ENCODE measurements around the gene HOXA7. TPM values are rescaled to one million over a fixed set of nuclear protein-coding genes. Genes with fewer than 3 reads are reported as not detected.
A peak's percentile ranks its signal among the peaks of the same experiment; 100 is the strongest.

Gene HOXA7
- total and polyA plus RNA-seq, 2 donors (not counting 3 experiments of a cell fraction or from before 2014, with no cell fraction given), result 18.1 to 18.5 TPM

DNA sequence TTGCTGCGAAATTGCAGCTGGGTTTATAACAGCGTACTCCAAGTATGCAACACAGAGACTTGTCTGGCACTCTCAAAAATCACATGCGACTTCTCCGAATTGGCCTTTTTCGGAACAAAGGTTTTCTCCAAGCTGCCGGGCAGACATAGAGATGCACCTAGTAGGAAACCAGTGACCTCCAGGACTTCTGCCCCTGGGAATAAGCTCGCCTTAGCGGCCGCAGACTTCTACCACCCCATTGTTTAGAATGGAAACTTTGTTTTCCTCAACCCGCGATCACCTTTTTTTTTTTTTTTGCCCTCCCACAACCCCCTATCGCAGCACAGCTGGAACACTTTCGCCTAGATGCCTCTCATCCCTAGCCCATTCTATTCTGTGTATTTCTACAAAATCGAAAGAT lies 22.6 kb upstream of the HOXA7 start:
- dilution Hi-C loops (cut with MboI; ENCODE audit: extremely low pct_ligation_motif_present, low sequenced_read_pairs), result no loop called here
- peaks cover 94% of the 10 kb centered on the region for H3K79me2 ChIP-seq (ENCODE audit: control insufficient read depth, insufficient read depth, low read length)
- peak overlapping the region; percentile 53 to 94 (median 69) for H3K4me3 ChIP-seq (replicated peaks in 1 of 3; ENCODE audit: insufficient read depth in 1 of 3, low read depth in 1 of 3, low read length in 3 of 3)
- no TSS peak for BruUV-seq (replicated peaks)
- H3K4me2 ChIP-seq (ENCODE audit: insufficient read depth, low read length), result peak overlapping the region; percentile 98
- H3K27ac ChIP-seq (ENCODE audit: insufficient read depth, low read depth, low read length), result peak overlapping the region; percentile 96
- H3K4me1 ChIP-seq (ENCODE audit: control insufficient read depth, extremely low read depth, insufficient read depth, low read length), result peaks cover 69% of the 10 kb centered on the region
- H2AFZ ChIP-seq (ENCODE audit: low read depth, low read length), result peak overlapping the region; percentile 64
- H4K20me1 ChIP-seq (replicated peaks; ENCODE audit: control insufficient read depth, extremely low read depth, insufficient read depth, low read length), result no peaks in the 10 kb centered on the region
- peak overlapping the region; percentile 95 for H3K9ac ChIP-seq (replicated peaks; ENCODE audit: extremely low read depth, insufficient read depth, low read length)
- no peaks in the 10 kb centered on the region for H3K27me3 ChIP-seq (ENCODE audit: control insufficient read depth in 2 of 2, insufficient read depth in 2 of 2, low read length in 2 of 2)
- TF ChIP-seq FOS (IDR thresholded peaks at IDR 0.05; ENCODE audit: borderline replicate concordance, insufficient read depth, low read length), result no peak
- H3K36me3 ChIP-seq (ENCODE audit: control insufficient read depth in 2 of 2, extremely low read depth in 1 of 2, insufficient read depth in 2 of 2, low read length in 2 of 2), result no peaks in the 10 kb centered on the region
- FAIRE-seq, result peak; percentile 15
- peak; percentile 60 for DNase-seq (ENCODE audit: low read depth, low spot score)
- ChIA-PET CTCF (interaction anchor here (0.7 to 8.0 kb wide), 34 partner anchors 9 to 1287 kb away, joined by 3 to 86 read pairs (median 7); partner anchors contain the start of genes HOXA3, HOXA4, HOXA5 and HOXA6), POLR2A (interaction anchor here (0.7 to 1.9 kb wide), 6 partner anchors 11 to 967 kb away, joined by 3 to 6 read pairs (median 5); partner anchors contain the start of gene HOXA9)
- H3K9me3 ChIP-seq (replicated peaks; ENCODE audit: control insufficient read depth, insufficient read depth, low read length), result no peaks in the 10 kb centered on the region
- H3K9me1 ChIP-seq (replicated peaks; ENCODE audit: control insufficient read depth, extremely low read depth, insufficient read depth, low read length), result no peaks in the 10 kb centered on the region
- intact Hi-C loops (cut with micrococcal nuclease), result loop anchor here (1.0 kb wide), 1 partner anchor 8 kb away; no protein-coding TSS in a partner anchor

- peak overlapping the region; percentile 53 to 94 (median 69) for H3K4me3 ChIP-seq (replicated peaks in 1 of 3; ENCODE audit: insufficient read depth in 1 of 3, low read depth in 1 of 3, low read length in 3 of 3)
- no peaks in the 10 kb centered on the region for H3K9me3 ChIP-seq (replicated peaks; ENCODE audit: control insufficient read depth, insufficient read depth, low read length)
- peak overlapping the region; percentile 95 for H3K9ac ChIP-seq (replicated peaks; ENCODE audit: extremely low read depth, insufficient read depth, low read length)
- peaks cover 65% of the 10 kb centered on the region for H3K4me1 ChIP-seq (ENCODE audit: control insufficient read depth, extremely low read depth, insufficient read depth, low read length)
- peaks cover 94% of the 10 kb centered on the region for H3K79me2 ChIP-seq (ENCODE audit: control insufficient read depth, insufficient read depth, low read length)
- no peaks in the 10 kb centered on the region for H4K20me1 ChIP-seq (replicated peaks; ENCODE audit: control insufficient read depth, extremely low read depth, insufficient read depth, low read length)
- FAIRE-seq (peak; percentile 55), DNase-seq (ENCODE audit: low read depth, low spot score) (peak; percentile 60)
- dilution Hi-C loops (cut with MboI; ENCODE audit: extremely low pct_ligation_motif_present, low sequenced_read_pairs) (no loop called here), intact Hi-C loops (cut with micrococcal nuclease) (no loop called here)
- peak overlapping the region; percentile 96 for H3K27ac ChIP-seq (ENCODE audit: insufficient read depth, low read depth, low read length)
- CTCF ChIA-PET, result interaction anchor here (0.7 to 8.0 kb wide), 13 partner anchors 9 to 916 kb away, joined by 3 to 86 read pairs (median 15); partner anchors contain the start of genes HOXA3, HOXA5, HOXA6 and HOXA7
- H3K27me3 ChIP-seq (ENCODE audit: control insufficient read depth in 2 of 2, insufficient read depth in 2 of 2, low read length in 2 of 2), result no peaks in the 10 kb centered on the region
- H3K36me3 ChIP-seq (ENCODE audit: control insufficient read depth in 2 of 2, extremely low read depth in 1 of 2, insufficient read depth in 2 of 2, low read length in 2 of 2), result no peaks in the 10 kb centered on the region
- no peaks in the 10 kb centered on the region for H3K9me1 ChIP-seq (replicated peaks; ENCODE audit: control insufficient read depth, extremely low read depth, insufficient read depth, low read length)
- H2AFZ ChIP-seq (ENCODE audit: low read depth, low read length), result no peak overlapping the region
- peak overlapping the region; percentile 98 for H3K4me2 ChIP-seq (ENCODE audit: insufficient read depth, low read length)
- TF ChIP-seq, protein P1, sequence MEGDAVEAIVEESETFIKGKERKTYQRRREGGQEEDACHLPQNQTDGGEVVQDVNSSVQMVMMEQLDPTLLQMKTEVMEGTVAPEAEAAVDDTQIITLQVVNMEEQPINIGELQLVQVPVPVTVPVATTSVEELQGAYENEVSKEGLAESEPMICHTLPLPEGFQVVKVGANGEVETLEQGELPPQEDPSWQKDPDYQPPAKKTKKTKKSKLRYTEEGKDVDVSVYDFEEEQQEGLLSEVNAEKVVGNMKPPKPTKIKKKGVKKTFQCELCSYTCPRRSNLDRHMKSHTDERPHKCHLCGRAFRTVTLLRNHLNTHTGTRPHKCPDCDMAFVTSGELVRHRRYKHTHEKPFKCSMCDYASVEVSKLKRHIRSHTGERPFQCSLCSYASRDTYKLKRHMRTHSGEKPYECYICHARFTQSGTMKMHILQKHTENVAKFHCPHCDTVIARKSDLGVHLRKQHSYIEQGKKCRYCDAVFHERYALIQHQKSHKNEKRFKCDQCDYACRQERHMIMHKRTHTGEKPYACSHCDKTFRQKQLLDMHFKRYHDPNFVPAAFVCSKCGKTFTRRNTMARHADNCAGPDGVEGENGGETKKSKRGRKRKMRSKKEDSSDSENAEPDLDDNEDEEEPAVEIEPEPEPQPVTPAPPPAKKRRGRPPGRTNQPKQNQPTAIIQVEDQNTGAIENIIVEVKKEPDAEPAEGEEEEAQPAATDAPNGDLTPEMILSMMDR (IDR thresholded peaks at IDR 0.05; ENCODE audit: extremely low read depth in 1 of 2, insufficient read depth in 1 of 2, low read depth in 1 of 2, low read length in 2 of 2), result no peak
- TF ChIP-seq EZH2 (IDR thresholded peaks at IDR 0.05; ENCODE audit: borderline replicate concordance, low read depth, low read length, severe bottlenecking), result no peak
- no peak for TF ChIP-seq MYC (IDR thresholded peaks at IDR 0.05; ENCODE audit: low read depth, low read length)
- TF ChIP-seq FOS (IDR thresholded peaks at IDR 0.05; ENCODE audit: borderline replicate concordance, insufficient read depth, low read length), result no peak
- no peak for TF ChIP-seq POLR2A (IDR thresholded peaks at IDR 0.05; ENCODE audit: low read depth, low read length)
- TF ChIP-seq GATA2 (IDR thresholded peaks at IDR 0.05; ENCODE audit: insufficient read depth, insufficient read length, low read depth, low read length), result no peak
- no peak for TF ChIP-seq POLR2AphosphoS5 (IDR thresholded peaks at IDR 0.05; ENCODE audit: insufficient read depth, low read depth, low read length)
- no peak for TF ChIP-seq MAX (IDR thresholded peaks at IDR 0.05; ENCODE audit: insufficient read depth, insufficient read length)
- TF ChIP-seq JUN (IDR thresholded peaks at IDR 0.05; ENCODE audit: borderline replicate concordance, insufficient read depth, insufficient read length, low read depth), result no peak
- no TSS peak for BruUV-seq (replicated peaks)
- POLR2A ChIA-PET, result interaction anchor here (0.7 to 2.0 kb wide), 4 partner anchors 13 to 54 kb away, joined by 3 to 7 read pairs (median 6); partner anchors contain the start of gene HOXA9
Observed at GRCh38 chr7:27178366-27178765, 21.9 kb upstream of the HOXA7 start.
